Suprapubic skin (tissue), 4 donors: ENCODE results near the gene PON1.

Experiments
- EP300 ChIP-seq: sonication (generic); formaldehyde crosslinking; IDR thresholded peaks from one replicate; pipeline ENCODE4 v1.6.1; 2017; ENCODE audit warnings: antibody characterized with exemption
- POLR2A ChIP-seq, 2 donors: fragments of 450-650 bp; IDR thresholded peaks; one replicate each; pipeline ENCODE4 v1.6.1; 2017; ENCODE audit warnings: antibody characterized with exemption in 2 of 2, mild to moderate bottlenecking in 2 of 2, moderate library complexity in 2 of 2
- POLR2AphosphoS5 ChIP-seq, 3 donors: sonication (generic); formaldehyde crosslinking; IDR thresholded peaks; one replicate each; pipeline ENCODE4 v1.6.1; 2017; ENCODE audit warnings: antibody characterized with exemption in 3 of 3
- TF ChIP-seq, protein P1 (sequence below), 2 donors: fragments of 200-600 bp in 1 of 2; fragments of 450-650 bp in 1 of 2; sonication (generic) in 1 of 2; IDR thresholded peaks; one replicate each; pipeline ENCODE4 v1.5.1; 2016 to 2019; ENCODE audit warnings: antibody characterized with exemption in 2 of 2, mild to moderate bottlenecking in 1 of 2, moderate library complexity in 1 of 2

GRCh38 chr7:95276114-95276513 is 48.2 kb downstream of the PON1 start:
- TF ChIP-seq, protein P1, sequence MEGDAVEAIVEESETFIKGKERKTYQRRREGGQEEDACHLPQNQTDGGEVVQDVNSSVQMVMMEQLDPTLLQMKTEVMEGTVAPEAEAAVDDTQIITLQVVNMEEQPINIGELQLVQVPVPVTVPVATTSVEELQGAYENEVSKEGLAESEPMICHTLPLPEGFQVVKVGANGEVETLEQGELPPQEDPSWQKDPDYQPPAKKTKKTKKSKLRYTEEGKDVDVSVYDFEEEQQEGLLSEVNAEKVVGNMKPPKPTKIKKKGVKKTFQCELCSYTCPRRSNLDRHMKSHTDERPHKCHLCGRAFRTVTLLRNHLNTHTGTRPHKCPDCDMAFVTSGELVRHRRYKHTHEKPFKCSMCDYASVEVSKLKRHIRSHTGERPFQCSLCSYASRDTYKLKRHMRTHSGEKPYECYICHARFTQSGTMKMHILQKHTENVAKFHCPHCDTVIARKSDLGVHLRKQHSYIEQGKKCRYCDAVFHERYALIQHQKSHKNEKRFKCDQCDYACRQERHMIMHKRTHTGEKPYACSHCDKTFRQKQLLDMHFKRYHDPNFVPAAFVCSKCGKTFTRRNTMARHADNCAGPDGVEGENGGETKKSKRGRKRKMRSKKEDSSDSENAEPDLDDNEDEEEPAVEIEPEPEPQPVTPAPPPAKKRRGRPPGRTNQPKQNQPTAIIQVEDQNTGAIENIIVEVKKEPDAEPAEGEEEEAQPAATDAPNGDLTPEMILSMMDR (IDR thresholded peaks at IDR 0.05): no peak
- TF ChIP-seq POLR2A (IDR thresholded peaks at IDR 0.05) (no peak), EP300 (no peak), POLR2AphosphoS5 (IDR thresholded peaks at IDR 0.05) (no peak)
